H9 (cell line): ENCODE measurements around the gene TRNAU1AP. TPM values are rescaled to one million over a fixed set of nuclear protein-coding genes. Genes with fewer than 3 reads are reported as not detected.

Experiments
- DNase-seq: peaks from one replicate; pipeline ENCODE4 v3.0.0-alpha.2; 2017
- H2AFZ ChIP-seq: one replicate; pipeline ENCODE4 v1.6.1; 2013; ENCODE audit warnings: mild to moderate bottlenecking, low read length, control low read depth, moderate library complexity
- H2AK5ac ChIP-seq: 2 replicates; pipeline ENCODE4 v1.6.1; 2013; ENCODE audit warnings: low read length, control low read depth, mixed read lengths; ENCODE audit not compliant: insufficient read length
- H2BK120ac ChIP-seq: one replicate; pipeline ENCODE4 v1.6.1; 2013; ENCODE audit warnings: low read depth, mild to moderate bottlenecking, low read length, control low read depth, inconsistent platforms; ENCODE audit not compliant: poor library complexity, severe bottlenecking
- H2BK12ac ChIP-seq: 2 replicates; pipeline ENCODE4 v1.6.1; 2013; ENCODE audit warnings: low read length, control low read depth, mixed read lengths, low read depth; ENCODE audit not compliant: insufficient read length
- H2BK15ac ChIP-seq: 2 replicates; pipeline ENCODE4 v1.6.1; 2013; ENCODE audit warnings: low read depth, low read length, control low read depth
- H2BK20ac ChIP-seq: one replicate; pipeline ENCODE4 v1.6.1; 2013; ENCODE audit warnings: low read depth, mild to moderate bottlenecking, low read length, control low read depth, inconsistent platforms; ENCODE audit not compliant: poor library complexity, severe bottlenecking
- H2BK5ac ChIP-seq: 2 replicates; pipeline ENCODE4 v1.6.1; 2013; ENCODE audit warnings: low read length, control low read depth, mixed read lengths; ENCODE audit not compliant: insufficient read length
- H3K14ac ChIP-seq: 2 replicates; pipeline ENCODE4 v1.6.1; 2013; ENCODE audit warnings: low read length, control low read depth; ENCODE audit not compliant: insufficient read depth
- H3K18ac ChIP-seq: 2 replicates; pipeline ENCODE4 v1.6.1; 2013; ENCODE audit warnings: low read depth, mild to moderate bottlenecking, mixed read lengths, low read length, control low read depth; ENCODE audit not compliant: insufficient read length
- H3K23ac ChIP-seq: 2 replicates; pipeline ENCODE4 v1.6.1; 2013; ENCODE audit warnings: low read length, control low read depth, mixed read lengths, low read depth; ENCODE audit not compliant: insufficient read length
- H3K23me2 ChIP-seq: 2 replicates; pipeline ENCODE4 v1.6.1; 2013; ENCODE audit warnings: low read depth, mild to moderate bottlenecking, mixed read lengths, low read length, control low read depth; ENCODE audit not compliant: insufficient read length, poor library complexity, severe bottlenecking
- H3K27ac ChIP-seq: 2 replicates; pipeline ENCODE4 v1.5.1; 2013; ENCODE audit warnings: low read length, control low read depth, mixed read lengths, low read depth; ENCODE audit not compliant: insufficient read length
- H3K27me3 ChIP-seq: 2 replicates; pipeline ENCODE4 v1.6.1; 2013; ENCODE audit warnings: low read length, control low read depth, inconsistent platforms; ENCODE audit not compliant: insufficient read depth
- H3K4ac ChIP-seq: 2 replicates; pipeline ENCODE4 v1.6.1; 2013; ENCODE audit warnings: low read depth, mild to moderate bottlenecking, control low read depth, inconsistent platforms, low read length, moderate library complexity
- H3K4me1 ChIP-seq: 2 replicates; pipeline ENCODE4 v1.6.1; 2013; ENCODE audit warnings: low read length, control low read depth, inconsistent platforms; ENCODE audit not compliant: insufficient read depth
- H3K4me2 ChIP-seq: 2 replicates; pipeline ENCODE4 v1.6.1; 2013; ENCODE audit warnings: low read length, control low read depth, mixed read lengths; ENCODE audit not compliant: insufficient read length, insufficient read depth
- H3K56ac ChIP-seq: 2 replicates; pipeline ENCODE4 v1.6.1; 2013; ENCODE audit warnings: low read depth, mild to moderate bottlenecking, mixed read lengths, low read length, control low read depth; ENCODE audit not compliant: insufficient read length
- H3K79me1 ChIP-seq: 2 replicates; pipeline ENCODE4 v1.6.1; 2013; ENCODE audit warnings: low read depth, mild to moderate bottlenecking, moderate library complexity, low read length, control low read depth, inconsistent platforms; ENCODE audit not compliant: insufficient read depth, poor library complexity, severe bottlenecking
- H3K79me2 ChIP-seq: 2 replicates; pipeline ENCODE4 v1.6.1; 2013; ENCODE audit warnings: low read length, control low read depth, inconsistent platforms; ENCODE audit not compliant: insufficient read depth
- H3K9ac ChIP-seq: 2 replicates; pipeline ENCODE4 v1.6.1; 2013; ENCODE audit warnings: low read length, control low read depth, mixed read lengths; ENCODE audit not compliant: insufficient read length; ENCODE audit errors: extremely low read depth
- H3K9me3 ChIP-seq: one replicate; pipeline ENCODE4 v1.6.1; 2013; ENCODE audit warnings: low read depth, low read length, inconsistent platforms; ENCODE audit not compliant: control insufficient read depth
- H3T11ph ChIP-seq: one replicate; pipeline ENCODE4 v1.6.1; 2013; ENCODE audit warnings: mild to moderate bottlenecking, low read length, control low read depth, inconsistent platforms
- H4K20me1 ChIP-seq: one replicate; pipeline ENCODE4 v1.6.1; 2013; ENCODE audit not compliant: control insufficient read depth, insufficient read length, insufficient read depth
- H4K5ac ChIP-seq: 2 replicates; pipeline ENCODE4 v1.6.1; 2013; ENCODE audit warnings: low read depth, mild to moderate bottlenecking, mixed read lengths, low read length, control low read depth; ENCODE audit not compliant: insufficient read length
- H4K8ac ChIP-seq: replicated peaks from 2 replicates; pipeline ENCODE4 v1.6.1; 2013; ENCODE audit warnings: low read length, control low read depth, mixed read lengths, low read depth; ENCODE audit not compliant: insufficient read length
- H4K91ac ChIP-seq: 2 replicates; pipeline ENCODE4 v1.6.1; 2013; ENCODE audit warnings: low read depth, mild to moderate bottlenecking, moderate library complexity, mixed read lengths, low read length, control low read depth; ENCODE audit not compliant: insufficient read length
- H3K27ac Mint-ChIP-seq, 3 experiments: 2 replicates in 2 of 3; 3 replicates in 1 of 3; pipeline ENCODE4 v1.8.0; 2020 to 2021; ENCODE audit warnings: mixed read lengths in 3 of 3, mild to moderate bottlenecking in 1 of 3, moderate library complexity in 1 of 3
- H3K27me3 Mint-ChIP-seq: 2 replicates; pipeline ENCODE4 v1.8.0; 2021; ENCODE audit warnings: low read depth, mild to moderate bottlenecking, moderate library complexity, mixed read lengths
- H3K36me3 Mint-ChIP-seq, 3 experiments: 2 replicates in 2 of 3; 3 replicates in 1 of 3; pipeline ENCODE4 v1.8.0; 2020 to 2021; ENCODE audit warnings: low read depth in 3 of 3, mixed read lengths in 3 of 3; ENCODE audit not compliant: insufficient read depth in 1 of 3
- H3K4me1 Mint-ChIP-seq, 2 experiments: 2 replicates each; pipeline ENCODE4 v1.8.0; 2020; ENCODE audit warnings: mixed read lengths in 2 of 2
- H3K4me3 Mint-ChIP-seq, 2 experiments: 2 replicates in 1 of 2; 3 replicates in 1 of 2; pipeline ENCODE4 v1.8.0; 2020 to 2021; ENCODE audit warnings: mild to moderate bottlenecking in 2 of 2, mixed read lengths in 2 of 2, moderate library complexity in 1 of 2
- H3K9me3 Mint-ChIP-seq, 2 experiments: 2 replicates in 1 of 2; 3 replicates in 1 of 2; pipeline ENCODE4 v1.8.0; 2020; ENCODE audit warnings: mild to moderate bottlenecking in 2 of 2, mixed read lengths in 2 of 2, moderate library complexity in 1 of 2
- WGBS: extraction: QIAGEN DNeasy Blood & Tissue Kit; methylation state at CpG from one replicate; pipeline ENCODE4 v1.1.7; 2013; ENCODE audit warnings: missing lambda C conversion rate, low lambda C conversion rate, mixed read lengths; ENCODE audit not compliant: insufficient read length; ENCODE audit errors: extremely low coverage; 5-methylcytosine and 5-hydroxymethylcytosine counted together
- total RNA-seq: library from RNA; stranded (reverse); gene quantifications from 2 replicates; pipeline ENCODE4 v1.2.1, GENCODE V29; 2021
- TF ChIP-seq, protein P1 (sequence below): fragments of 200-600 bp; sonication (generic); conservative IDR thresholded peaks from 3 replicates; pipeline ENCODE4 v1.8.0; 2021; ENCODE audit warnings: antibody characterized with exemption, mild to moderate bottlenecking

TRNAU1AP gene
- total RNA-seq, 1 experiment from 2014 or later, result 45.0 TPM

DNA sequence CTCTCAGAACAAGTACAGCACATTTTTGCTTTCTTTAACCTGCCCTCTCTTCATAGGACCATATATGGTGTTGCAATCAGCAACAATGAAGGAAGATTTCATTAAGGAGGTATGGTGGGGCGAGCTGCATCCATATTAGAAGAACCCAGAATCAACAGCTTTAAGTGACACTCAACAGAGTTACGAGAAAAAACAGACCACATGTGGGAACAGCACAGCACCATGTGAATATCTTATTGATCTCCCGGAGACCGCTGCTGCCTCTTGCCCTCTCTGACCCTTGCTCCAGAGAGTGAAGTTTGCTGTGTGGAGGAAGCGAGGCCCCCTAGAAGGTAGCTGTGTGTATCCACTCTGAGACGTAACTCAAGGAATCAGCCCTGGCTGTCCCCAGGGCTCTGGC is 52.1 kb downstream of the TRNAU1AP start:
- H3K56ac ChIP-seq, result no peak overlapping the region
- no peaks in the 10 kb centered on the region for H3K9me3 ChIP-seq
- H3K9ac ChIP-seq, result no peak overlapping the region
- H3K27ac Mint-ChIP-seq, result peak overlapping the region in 1 of 3 experiments; percentile 62; a peak in 1 of 7 replicates
- DNase-seq, result no peak
- no peak overlapping the region for H3K18ac ChIP-seq
- no peak overlapping the region for H2AK5ac ChIP-seq
- no peak overlapping the region for H3K4ac ChIP-seq
- no peak overlapping the region for H4K8ac ChIP-seq
- H3K4me1 ChIP-seq, result no peaks in the 10 kb centered on the region
- H3K4me2 ChIP-seq, result no peak overlapping the region
- no peaks in the 10 kb centered on the region for H3K27me3 Mint-ChIP-seq
- H2BK15ac ChIP-seq, result no peak overlapping the region
- WGBS, result no CpG with 5 or more reads among the region's 6 CpGs
- H3K23me2 ChIP-seq, result no peaks in the 10 kb centered on the region
- no peak overlapping the region for H2BK5ac ChIP-seq
- no peak overlapping the region for H2BK12ac ChIP-seq
- H2BK120ac ChIP-seq, result no peak overlapping the region
- H4K91ac ChIP-seq, result no peak overlapping the region
- H2BK20ac ChIP-seq, result no peak overlapping the region
- H4K5ac ChIP-seq, result no peak overlapping the region
- no peak overlapping the region for H2AFZ ChIP-seq
- no peak overlapping the region for H3K14ac ChIP-seq
- peaks cover 8 to 30% (median 20%) of the 10 kb centered on the region in 3 experiments for H3K36me3 Mint-ChIP-seq
- TF ChIP-seq, protein P1, sequence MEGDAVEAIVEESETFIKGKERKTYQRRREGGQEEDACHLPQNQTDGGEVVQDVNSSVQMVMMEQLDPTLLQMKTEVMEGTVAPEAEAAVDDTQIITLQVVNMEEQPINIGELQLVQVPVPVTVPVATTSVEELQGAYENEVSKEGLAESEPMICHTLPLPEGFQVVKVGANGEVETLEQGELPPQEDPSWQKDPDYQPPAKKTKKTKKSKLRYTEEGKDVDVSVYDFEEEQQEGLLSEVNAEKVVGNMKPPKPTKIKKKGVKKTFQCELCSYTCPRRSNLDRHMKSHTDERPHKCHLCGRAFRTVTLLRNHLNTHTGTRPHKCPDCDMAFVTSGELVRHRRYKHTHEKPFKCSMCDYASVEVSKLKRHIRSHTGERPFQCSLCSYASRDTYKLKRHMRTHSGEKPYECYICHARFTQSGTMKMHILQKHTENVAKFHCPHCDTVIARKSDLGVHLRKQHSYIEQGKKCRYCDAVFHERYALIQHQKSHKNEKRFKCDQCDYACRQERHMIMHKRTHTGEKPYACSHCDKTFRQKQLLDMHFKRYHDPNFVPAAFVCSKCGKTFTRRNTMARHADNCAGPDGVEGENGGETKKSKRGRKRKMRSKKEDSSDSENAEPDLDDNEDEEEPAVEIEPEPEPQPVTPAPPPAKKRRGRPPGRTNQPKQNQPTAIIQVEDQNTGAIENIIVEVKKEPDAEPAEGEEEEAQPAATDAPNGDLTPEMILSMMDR, result no peak
- H3K79me2 ChIP-seq, result no peaks in the 10 kb centered on the region
- no peak overlapping the region for H3K23ac ChIP-seq
- H3K79me1 ChIP-seq, result no peaks in the 10 kb centered on the region
- no peaks in the 10 kb centered on the region for H3K27me3 ChIP-seq
- peaks cover 5 to 16% of the 10 kb centered on the region in 2 experiments for H3K4me1 Mint-ChIP-seq
- no peak overlapping the region for H3K27ac ChIP-seq
- no peak overlapping the region for H3T11ph ChIP-seq
- H3K9me3 Mint-ChIP-seq, result no peaks in the 10 kb centered on the region
- H3K4me3 Mint-ChIP-seq, result no peak overlapping the region
- H4K20me1 ChIP-seq, result no peaks in the 10 kb centered on the region
